NCI-H345 treated with DMSO at 0.1 percent for 48 hours (cell line): Measurements from ENCODE around the gene MAPKBP1.
"Not testable (repeated sequence)": the region's sequence is repeated elsewhere in the genome, so short reads cannot be mapped to it uniquely, and the experiment has no call there.

Experiments used
- DNase-seq: peaks from one replicate; lab custom pipeline; 2025; ENCODE audit not compliant: unreplicated experiment; lab: John Stamatoyannopoulos, UW

MAPKBP1 gene

GRCh38 chr15:41774062-41774881 lies at the start of gene MAPKBP1:
MAPKBP1 (plus strand) TSS chr15:41774484; CDS start chr15:41775276, 792 bp downstream.
- peak; percentile 92 for DNase-seq

- DNase-seq, result no peak
Observed at GRCh38 chr15:41727143-41727542, 47.1 kb upstream of the MAPKBP1 start.

GRCh38 chr15:41728061-41728460 lies 46.2 kb upstream of the MAPKBP1 start:
- DNase-seq, result not testable (repeated sequence)

GRCh38 chr15:41730543-41730942 lies 43.7 kb upstream of the MAPKBP1 start:
- DNase-seq, result no peak

- DNase-seq, result no peak
Observed at GRCh38 chr15:41732483-41732882, 41.8 kb upstream of the MAPKBP1 start.

GRCh38 chr15:41734079-41734478 lies 40.2 kb upstream of the MAPKBP1 start:
- DNase-seq, result no peak

GRCh38 chr15:41735046-41735445 lies 39.2 kb upstream of the MAPKBP1 start:
- no peak for DNase-seq

- not testable (repeated sequence) for DNase-seq
Observed at GRCh38 chr15:41735492-41735891, 38.8 kb upstream of the MAPKBP1 start.

GRCh38 chr15:41746802-41747201 lies 27.5 kb upstream of the MAPKBP1 start:
- no peak for DNase-seq

GRCh38 chr15:41756198-41756597 lies 18.1 kb upstream of the MAPKBP1 start:
- DNase-seq, result no peak

- peak; percentile 54 for DNase-seq
Observed at GRCh38 chr15:41772720-41773331, 1.5 kb upstream of the MAPKBP1 start.

GRCh38 chr15:41773332-41773728 lies 954 bp upstream of the MAPKBP1 start:
- no peak for DNase-seq

- DNase-seq, result no peak
Observed at GRCh38 chr15:41773729-41774061, 589 bp upstream of the MAPKBP1 start.

- DNase-seq, result no peak
Observed at GRCh38 chr15:41774882-41775417, 666 bp downstream of the MAPKBP1 start.

- no peak for DNase-seq
Observed at GRCh38 chr15:41775651-41776050, 1.4 kb downstream of the MAPKBP1 start.

GRCh38 chr15:41777421-41777973 lies 3.2 kb downstream of the MAPKBP1 start:
- DNase-seq, result no peak

GRCh38 chr15:41778521-41778920 lies 4.2 kb downstream of the MAPKBP1 start:
- no peak for DNase-seq

GRCh38 chr15:41779662-41780157 lies 5.4 kb downstream of the MAPKBP1 start:
- DNase-seq, result no peak

- DNase-seq, result no peak
Observed at GRCh38 chr15:41780266-41780665, 6.0 kb downstream of the MAPKBP1 start.

GRCh38 chr15:41780727-41781126 lies 6.4 kb downstream of the MAPKBP1 start:
- no peak for DNase-seq

- no peak for DNase-seq
Observed at GRCh38 chr15:41782371-41783282, 8.3 kb downstream of the MAPKBP1 start.
